HG03103 (cell line): ENCODE data around the gene NIT1.

Experiments used
- ATAC-seq: cut with Tn5 transposase; IDR thresholded peaks from one replicate; pipeline ENCODE4 v1.9.1; 2021; ENCODE audit warnings: low read depth; ENCODE audit not compliant: unreplicated experiment

The NIT1 gene

GRCh38 chr1:161117759-161118581 is at the start of gene NIT1, which contains the start of gene PFDN2:
NIT1 (plus strand) TSS chr1:161118105; CDS start chr1:161118177, 72 bp downstream.
PFDN2 (minus strand) TSS chr1:161118037; CDS start chr1:161118026, 11 bp downstream.
- ATAC-seq: peak; percentile 71

GRCh38 chr1:161068306-161069234 is 49.3 kb upstream of the NIT1 start:
- peak; percentile 46 for ATAC-seq

GRCh38 chr1:161069241-161069640 is 48.7 kb upstream of the NIT1 start:
- ATAC-seq: no peak

- peak; percentile 68 for ATAC-seq
Observed at GRCh38 chr1:161069731-161070270, 48.1 kb upstream of the NIT1 start, which contains the start of gene ARHGAP30. ARHGAP30 (minus strand) TSS chr1:161069891; CDS start chr1:161069624, 267 bp downstream.

- no peak for ATAC-seq
Observed at GRCh38 chr1:161070761-161071160, 47.1 kb upstream of the NIT1 start.

GRCh38 chr1:161071886-161072371 is 46.0 kb upstream of the NIT1 start:
- ATAC-seq: no peak

GRCh38 chr1:161072751-161073449 is 45.0 kb upstream of the NIT1 start:
- no peak for ATAC-seq

GRCh38 chr1:161073474-161074121 is 44.3 kb upstream of the NIT1 start:
- ATAC-seq: no peak

GRCh38 chr1:161074676-161075368 is 43.1 kb upstream of the NIT1 start:
- no peak for ATAC-seq

GRCh38 chr1:161076410-161076809 is 41.5 kb upstream of the NIT1 start:
- ATAC-seq: no peak

- no peak for ATAC-seq
Observed at GRCh38 chr1:161077426-161077825, 40.5 kb upstream of the NIT1 start.

GRCh38 chr1:161079436-161080110 is 38.3 kb upstream of the NIT1 start:
- ATAC-seq: no peak

- ATAC-seq: no peak
Observed at GRCh38 chr1:161080441-161081405, 37.2 kb upstream of the NIT1 start.

GRCh38 chr1:161081519-161081918 is 36.4 kb upstream of the NIT1 start:
- no peak for ATAC-seq

GRCh38 chr1:161082483-161082882 is 35.4 kb upstream of the NIT1 start:
- no peak for ATAC-seq

- no peak for ATAC-seq
Observed at GRCh38 chr1:161082996-161083747, 34.7 kb upstream of the NIT1 start.
